Natural killer cell (primary cell): ENCODE measurements around the gene MGMT. TPM values are rescaled to one million over a fixed set of nuclear protein-coding genes. Genes with fewer than 3 reads are reported as not detected.

ENCODE experiments used
- ATAC-seq, 3 donors: fragments of 150-1000 bp in 2 of 3; fragments of 200-7000 bp in 1 of 3; cut with Tn5 transposase; 1 replicate in 1 of 3; 2 replicates in 2 of 3; pipeline ENCODE4 v1.10.0; 2021; ENCODE audit warnings: mild to moderate bottlenecking in 2 of 3, moderate library complexity in 2 of 3
- DNase-seq, 2 donors: peaks; one replicate each; pipeline versions ENCODE4 v3.0.0 to v3.0.0-alpha.2; 2013 to 2021; ENCODE audit warnings: mixed read lengths in 1 of 2
- H3K27ac ChIP-seq: one replicate; pipeline ENCODE4 v1.5.1; 2013; ENCODE audit warnings: mild to moderate bottlenecking, low read length
- H3K27me3 ChIP-seq: one replicate; pipeline ENCODE4 v1.6.1; 2013; ENCODE audit warnings: low read length; ENCODE audit not compliant: control insufficient read depth, insufficient read depth
- H3K36me3 ChIP-seq: one replicate; pipeline ENCODE4 v1.6.1; 2013; ENCODE audit warnings: low read length; ENCODE audit not compliant: control insufficient read depth, insufficient read depth
- H3K4me1 ChIP-seq: one replicate; pipeline ENCODE4 v1.6.1; 2013; ENCODE audit warnings: low read length; ENCODE audit not compliant: control insufficient read depth, insufficient read depth
- H3K4me3 ChIP-seq: one replicate; pipeline ENCODE4 v1.5.1; 2013; ENCODE audit warnings: low read length
- H3K9me3 ChIP-seq: one replicate; pipeline ENCODE4 v1.6.1; 2013; ENCODE audit warnings: low read length; ENCODE audit not compliant: control insufficient read depth, insufficient read depth
- H3K27ac Mint-ChIP-seq, 2 donors: one replicate each; pipeline ENCODE4 v1.8.0; 2022; ENCODE audit warnings: mild to moderate bottlenecking in 2 of 2, mixed read lengths in 2 of 2, moderate library complexity in 1 of 2
- H3K27me3 Mint-ChIP-seq, 2 donors: one replicate each; pipeline ENCODE4 v1.8.0; 2022; ENCODE audit warnings: low read depth in 2 of 2, mixed read lengths in 2 of 2
- H3K36me3 Mint-ChIP-seq: one replicate; pipeline ENCODE4 v1.8.0; 2022; ENCODE audit warnings: mixed read lengths
- H3K4me1 Mint-ChIP-seq, 2 donors: one replicate each; pipeline ENCODE4 v1.8.0; 2022; ENCODE audit warnings: mixed read lengths in 2 of 2
- H3K4me3 Mint-ChIP-seq: one replicate; pipeline ENCODE4 v1.8.0; 2022; ENCODE audit warnings: mild to moderate bottlenecking, moderate library complexity, mixed read lengths
- H3K9me3 Mint-ChIP-seq, 2 donors: one replicate each; pipeline ENCODE4 v1.8.0; 2022; ENCODE audit warnings: mixed read lengths in 2 of 2
- CTCF ChIP-seq: fragments of 200-600 bp; IDR thresholded peaks from one replicate; pipeline ENCODE4 v1.8.0; 2022; ENCODE audit warnings: antibody characterized with exemption
- WGBS: methylation state at CpG from one replicate; pipeline ENCODE4 v1.1.7; 2013; ENCODE audit warnings: missing lambda C conversion rate; ENCODE audit not compliant: insufficient coverage; 5-methylcytosine and 5-hydroxymethylcytosine counted together
- intact Hi-C: fragments of 100-400 bp; cut with micrococcal nuclease; formaldehyde crosslinking; loops from one replicate; pipeline ENCODE4 v1.14.2; 2022
- total RNA-seq, 4 donors: library from RNA; stranded (reverse); fragments of 120-200 nt in 1 of 4; gene quantifications; one replicate each; pipeline versions ENCODE4 v1.2.3 to v1.2.4, GENCODE V29; 2013 to 2022

Gene MGMT
- total RNA-seq, 3 donors from 2014 or later (not counting 1 experiment from before 2014, with no cell fraction given): 16.5 to 19.7 (median 18.8) TPM

GRCh38 chr10:129522041-129522585, 55.1 kb downstream of the MGMT start:
- Mint-ChIP-seq H3K4me1 (peaks cover 14 to 17% of the 10 kb centered on the region in 2 donors), H3K27me3 (no peaks in the 10 kb centered on the region), H3K36me3 (no peaks in the 10 kb centered on the region), H3K4me3 (no peak overlapping the region), H3K27ac (no peak overlapping the region), H3K9me3 (no peaks in the 10 kb centered on the region)
- intact Hi-C loops: no loop called here
- Histone ChIP-seq H3K4me1 (peaks cover 10% of the 10 kb centered on the region), H3K4me3 (no peak overlapping the region), H3K36me3 (no peaks in the 10 kb centered on the region), H3K27me3 (no peaks in the 10 kb centered on the region), H3K27ac (no peak overlapping the region), H3K9me3 (no peaks in the 10 kb centered on the region)
- WGBS: 86% methylated on average over 7 of the region's 7 CpGs
- DNase-seq: no peak
- TF ChIP-seq CTCF: no peak
- ATAC-seq: no peak

- DNase-seq (no peak), ATAC-seq (no peak)
- Mint-ChIP-seq H3K27me3 (no peaks in the 10 kb centered on the region), H3K4me1 (peaks cover 4 to 13% of the 10 kb centered on the region in 2 donors), H3K36me3 (no peaks in the 10 kb centered on the region), H3K4me3 (no peak overlapping the region), H3K27ac (no peak overlapping the region), H3K9me3 (peaks cover 0 to 2% of the 10 kb centered on the region in 2 donors)
- intact Hi-C loops: no loop called here
- Histone ChIP-seq H3K9me3 (no peaks in the 10 kb centered on the region), H3K4me3 (no peak overlapping the region), H3K27me3 (no peaks in the 10 kb centered on the region), H3K27ac (no peak overlapping the region), H3K36me3 (no peaks in the 10 kb centered on the region), H3K4me1 (no peaks in the 10 kb centered on the region)
- no peak for TF ChIP-seq CTCF
- 94% methylated on average over 27 of the region's 27 CpGs for WGBS
Measured at GRCh38 chr10:129523031-129523722, 56.1 kb downstream of the MGMT start.

GRCh38 chr10:129523723-129524316, 56.8 kb downstream of the MGMT start:
- Histone ChIP-seq H3K4me1 (no peaks in the 10 kb centered on the region), H3K27ac (no peak overlapping the region), H3K9me3 (no peaks in the 10 kb centered on the region), H3K4me3 (no peak overlapping the region), H3K27me3 (no peaks in the 10 kb centered on the region), H3K36me3 (no peaks in the 10 kb centered on the region)
- intact Hi-C loops: no loop called here
- DNase-seq (no peak), ATAC-seq (no peak)
- WGBS: 91% methylated on average over 11 of the region's 11 CpGs
- H3K27ac Mint-ChIP-seq: no peak overlapping the region
- H3K4me3 Mint-ChIP-seq: no peak overlapping the region
- no peaks in the 10 kb centered on the region for H3K27me3 Mint-ChIP-seq
- no peaks in the 10 kb centered on the region for H3K36me3 Mint-ChIP-seq
- peaks cover 0 to 3% of the 10 kb centered on the region in 2 donors for H3K9me3 Mint-ChIP-seq
- TF ChIP-seq CTCF: no peak
- peaks cover 4 to 15% of the 10 kb centered on the region in 2 donors for H3K4me1 Mint-ChIP-seq
